Measurements from ENCODE around the gene SLC17A7. TPM values are rescaled to one million over a fixed set of nuclear protein-coding genes. Genes with fewer than 3 reads are reported as not detected.

SLC17A7 gene
- total and polyA plus RNA-seq, 2 of the 13 experiments (the other 11 are each of a cell fraction or from before 2014, with no cell fraction given): 0.32 TPM; not detected in 1

DNA sequence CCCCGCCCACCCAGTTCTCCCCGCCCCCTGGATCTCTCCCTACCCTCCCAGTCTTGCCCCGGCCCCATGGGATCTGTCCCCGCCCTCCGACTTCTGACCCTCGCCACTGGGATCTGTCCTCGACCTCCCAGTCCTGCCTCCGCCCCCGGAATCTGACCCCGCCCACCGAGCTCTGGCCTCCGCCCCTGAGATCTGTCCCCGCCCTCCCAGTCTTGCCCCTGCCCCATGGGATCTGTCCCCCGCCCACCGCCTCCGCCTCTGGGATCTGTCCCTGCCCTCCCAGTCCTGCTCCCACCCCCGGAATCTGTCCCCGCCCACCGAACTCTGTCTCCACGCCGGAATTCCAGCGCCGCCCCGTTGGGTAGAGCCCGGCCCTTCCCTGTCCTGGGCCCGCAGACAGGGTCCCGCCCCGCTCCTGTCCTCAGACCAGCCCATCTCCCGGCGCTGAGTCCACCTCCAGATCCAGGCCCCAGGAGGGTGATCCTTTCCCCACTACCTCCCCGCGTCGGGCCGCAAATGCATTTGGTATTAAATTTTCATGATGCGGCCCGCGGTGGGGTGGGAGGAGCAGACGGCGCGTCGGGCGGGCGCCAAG lies 1.5 kb upstream of the SLC17A7 start (continued):
- no peak for TF ChIP-seq TFDP1 (CRISPR knock-in tag; IDR thresholded peaks at IDR 0.05; ENCODE audit: borderline replicate concordance)
- TF ChIP-seq ZNF761 (CRISPR knock-in tag; conservative IDR thresholded peaks at IDR 0.05): no peak
- no peak for TF ChIP-seq SYNCRIP (IDR thresholded peaks at IDR 0.05; ENCODE audit: insufficient read depth, low read depth, low read length)
- TF ChIP-seq UBTF (CRISPR knock-in tag; IDR thresholded peaks at IDR 0.05): no peak
- TF ChIP-seq MBNL3 (CRISPR knock-in tag; conservative IDR thresholded peaks at IDR 0.05): no peak
- peak; percentile 14 for TF ChIP-seq TEAD3 (CRISPR knock-in tag; optimal IDR thresholded peaks at IDR 0.05; ENCODE audit: borderline replicate concordance)
- TF ChIP-seq REXO4 (CRISPR knock-in tag; IDR thresholded peaks at IDR 0.05; ENCODE audit: borderline replicate concordance): no peak
- TF ChIP-seq ZNF20 (CRISPR knock-in tag; IDR thresholded peaks at IDR 0.05): no peak
- no peak for TF ChIP-seq ETS1 (CRISPR knock-in tag; IDR thresholded peaks at IDR 0.05)
- no peak for TF ChIP-seq SMYD3 (CRISPR knock-in tag; IDR thresholded peaks at IDR 0.05)
- no peak for TF ChIP-seq MED13 (CRISPR knock-in tag; IDR thresholded peaks at IDR 0.05)
- TF ChIP-seq GFI1 (CRISPR knock-in tag; IDR thresholded peaks at IDR 0.05; ENCODE audit: borderline replicate concordance): no peak
- 0 out of 2 replicates have a peak, but pooled peaks have one; percentile 13 for TF ChIP-seq ZBTB38 (CRISPR knock-in tag; IDR thresholded peaks at IDR 0.05)
- no peak for TF ChIP-seq TSC22D2 (CRISPR knock-in tag; IDR thresholded peaks at IDR 0.05; ENCODE audit: borderline replicate concordance)
- TF ChIP-seq ZNF546 (CRISPR knock-in tag; conservative IDR thresholded peaks at IDR 0.05): peak; percentile 61
- TF ChIP-seq RFX3 (CRISPR knock-in tag; IDR thresholded peaks at IDR 0.05): no peak
- TF ChIP-seq ARHGAP35 (CRISPR knock-in tag; IDR thresholded peaks at IDR 0.05; ENCODE audit: borderline replicate concordance): peak; percentile 19; the same call in 1 of the 2 replicates
- TF ChIP-seq RARA (CRISPR knock-in tag; IDR thresholded peaks at IDR 0.05): no peak
- no peak for TF ChIP-seq MNT (IDR thresholded peaks at IDR 0.05)
- no peak for TF ChIP-seq TOPORS (CRISPR knock-in tag; IDR thresholded peaks at IDR 0.05)
- no peak for TF ChIP-seq ZFP82 (CRISPR knock-in tag; IDR thresholded peaks at IDR 0.05; ENCODE audit: borderline replicate concordance)
- peak; percentile 47; the same call in 1 of the 2 replicates for TF ChIP-seq SP5 (CRISPR knock-in tag; IDR thresholded peaks at IDR 0.05; ENCODE audit: borderline replicate concordance, low read depth)
- no peak for TF ChIP-seq TFAP4 (IDR thresholded peaks at IDR 0.05; ENCODE audit: borderline replicate concordance, low read depth)
- TF ChIP-seq MYNN (CRISPR knock-in tag; IDR thresholded peaks at IDR 0.05; ENCODE audit: low read depth): no peak
- no peak for TF ChIP-seq ZFP36L1 (CRISPR knock-in tag; IDR thresholded peaks at IDR 0.05)
